Bronchial epithelial cell (primary cell): ENCODE measurements around the gene CDC42BPG. TPM values are rescaled to one million over a fixed set of nuclear protein-coding genes. Genes with fewer than 3 reads are reported as not detected.

ENCODE experiments used
- DNase-seq: peaks from one replicate; pipeline ENCODE4 v3.0.0-alpha.2; 2010; ENCODE audit warnings: low read depth
- FAIRE-seq: peaks from 2 replicates; lab custom pipeline; 2011; peaks lifted over from hg19 to GRCh38; lab: Jason Lieb, UNC
- H3K27me3 ChIP-seq: 2 replicates; pipeline ENCODE4 v1.5.1; 2011; ENCODE audit warnings: low read length; ENCODE audit not compliant: control insufficient read depth, insufficient read depth
- H3K36me3 ChIP-seq: 2 replicates; pipeline ENCODE4 v1.5.1; 2011; ENCODE audit warnings: low read length; ENCODE audit not compliant: control insufficient read depth, insufficient read depth
- H3K4me3 ChIP-seq: 2 replicates; pipeline ENCODE4 v1.5.1; 2011; ENCODE audit warnings: mild to moderate bottlenecking, low read depth, low read length, control low read depth
- total RNA-seq: library from RNA; depleted of rRNA; stranded (reverse); fragments of >200 nt; gene quantifications from 2 replicates; pipeline ENCODE4 v1.2.1, GENCODE V29; 2014
- TF ChIP-seq, protein P1 (sequence below): IDR thresholded peaks from 2 replicates; pipeline ENCODE4 v1.5.1; 2011; ENCODE audit warnings: mild to moderate bottlenecking, moderate library complexity, low read length, control low read depth, inconsistent platforms; ENCODE audit not compliant: insufficient read depth, severe bottlenecking

Gene CDC42BPG
- total RNA-seq, 1 donor from 2014 or later: 16.6 TPM

DNA sequence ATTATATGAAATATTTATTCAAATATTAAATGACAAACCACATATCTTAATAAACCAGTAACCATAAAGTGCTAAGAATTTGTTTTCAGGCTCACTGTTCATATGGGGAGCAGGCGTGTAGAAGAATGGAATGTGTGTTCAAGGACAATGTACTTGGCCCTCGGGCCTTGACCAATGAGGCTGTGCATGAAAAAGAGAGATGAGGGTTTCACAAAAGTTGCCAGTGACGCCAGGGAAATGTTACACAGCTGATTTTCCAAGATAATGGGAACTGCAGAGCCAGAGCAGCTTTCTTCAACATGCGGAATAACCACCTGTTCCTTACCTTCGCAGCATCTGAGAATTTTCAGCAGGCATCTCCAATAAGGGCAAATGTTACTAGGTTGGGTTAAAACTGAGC lies 70.3 kb downstream of the CDC42BPG start:
- H3K4me3 ChIP-seq: no peak overlapping the region
- TF ChIP-seq, protein P1, sequence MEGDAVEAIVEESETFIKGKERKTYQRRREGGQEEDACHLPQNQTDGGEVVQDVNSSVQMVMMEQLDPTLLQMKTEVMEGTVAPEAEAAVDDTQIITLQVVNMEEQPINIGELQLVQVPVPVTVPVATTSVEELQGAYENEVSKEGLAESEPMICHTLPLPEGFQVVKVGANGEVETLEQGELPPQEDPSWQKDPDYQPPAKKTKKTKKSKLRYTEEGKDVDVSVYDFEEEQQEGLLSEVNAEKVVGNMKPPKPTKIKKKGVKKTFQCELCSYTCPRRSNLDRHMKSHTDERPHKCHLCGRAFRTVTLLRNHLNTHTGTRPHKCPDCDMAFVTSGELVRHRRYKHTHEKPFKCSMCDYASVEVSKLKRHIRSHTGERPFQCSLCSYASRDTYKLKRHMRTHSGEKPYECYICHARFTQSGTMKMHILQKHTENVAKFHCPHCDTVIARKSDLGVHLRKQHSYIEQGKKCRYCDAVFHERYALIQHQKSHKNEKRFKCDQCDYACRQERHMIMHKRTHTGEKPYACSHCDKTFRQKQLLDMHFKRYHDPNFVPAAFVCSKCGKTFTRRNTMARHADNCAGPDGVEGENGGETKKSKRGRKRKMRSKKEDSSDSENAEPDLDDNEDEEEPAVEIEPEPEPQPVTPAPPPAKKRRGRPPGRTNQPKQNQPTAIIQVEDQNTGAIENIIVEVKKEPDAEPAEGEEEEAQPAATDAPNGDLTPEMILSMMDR: no peak
- DNase-seq (no peak), FAIRE-seq (no peak)
- H3K36me3 ChIP-seq: peaks cover 43% of the 10 kb centered on the region
- no peaks in the 10 kb centered on the region for H3K27me3 ChIP-seq

Other genes starting within 250 kb of the CDC42BPG start
- gene NRXN2, start 121.5 kb downstream of the CDC42BPG start, total RNA-seq: under 0.01 TPM in 1 of 2 replicates, not detected in the other
- gene RASGRP2, start 100.5 kb downstream of the CDC42BPG start, total RNA-seq: not detected in 2 replicates
- 0.26 and 0.51 TPM in 2 replicates for gene PYGM, start 84.7 kb downstream of the CDC42BPG start, total RNA-seq
- gene SF1, start 66.1 kb downstream of the CDC42BPG start, total RNA-seq: 44.5 and 59.3 TPM in 2 replicates
- 6.8 and 7.0 TPM in 2 replicates for gene MAP4K2, start 41.4 kb downstream of the CDC42BPG start, total RNA-seq
- 5.5 and 8.3 TPM in 2 replicates for gene MEN1, start 34.1 kb downstream of the CDC42BPG start, total RNA-seq
- 32.9 and 40.7 TPM in 2 replicates for gene EHD1, start 34.0 kb upstream of the CDC42BPG start, total RNA-seq
- gene ATG2A, start 72.6 kb upstream of the CDC42BPG start, total RNA-seq: 6.1 and 7.8 TPM in 2 replicates
- gene PPP2R5B, start 80.0 kb upstream of the CDC42BPG start, total RNA-seq: 8.2 and 14.3 TPM in 2 replicates
- not detected in 2 replicates for gene GPHA2, start 91.2 kb upstream of the CDC42BPG start, total RNA-seq
- not detected in 2 replicates for gene MAJIN, start 127.5 kb upstream of the CDC42BPG start, total RNA-seq
- gene BATF2, start 152.3 kb upstream of the CDC42BPG start, total RNA-seq: under 0.01 and 0.26 TPM in 2 replicates
- 71.0 and 76.1 TPM in 2 replicates for gene ARL2, start 169.5 kb upstream of the CDC42BPG start, total RNA-seq
- 15.5 and 18.1 TPM in 2 replicates for gene SNX15, start 182.8 kb upstream of the CDC42BPG start, total RNA-seq
- 10.4 and 15.5 TPM in 2 replicates for gene SAC3D1, start 196.6 kb upstream of the CDC42BPG start, total RNA-seq
- gene NAALADL1, start 213.9 kb upstream of the CDC42BPG start, total RNA-seq: 16.6 and 22.7 TPM in 2 replicates
- 0.26 and 0.53 TPM in 2 replicates for gene CDCA5, start 239.4 kb upstream of the CDC42BPG start, total RNA-seq
- gene ZFPL1, start 239.6 kb upstream of the CDC42BPG start, total RNA-seq: 34.2 and 52.4 TPM in 2 replicates